Measurements from ENCODE around the gene SOX11.

DNA sequence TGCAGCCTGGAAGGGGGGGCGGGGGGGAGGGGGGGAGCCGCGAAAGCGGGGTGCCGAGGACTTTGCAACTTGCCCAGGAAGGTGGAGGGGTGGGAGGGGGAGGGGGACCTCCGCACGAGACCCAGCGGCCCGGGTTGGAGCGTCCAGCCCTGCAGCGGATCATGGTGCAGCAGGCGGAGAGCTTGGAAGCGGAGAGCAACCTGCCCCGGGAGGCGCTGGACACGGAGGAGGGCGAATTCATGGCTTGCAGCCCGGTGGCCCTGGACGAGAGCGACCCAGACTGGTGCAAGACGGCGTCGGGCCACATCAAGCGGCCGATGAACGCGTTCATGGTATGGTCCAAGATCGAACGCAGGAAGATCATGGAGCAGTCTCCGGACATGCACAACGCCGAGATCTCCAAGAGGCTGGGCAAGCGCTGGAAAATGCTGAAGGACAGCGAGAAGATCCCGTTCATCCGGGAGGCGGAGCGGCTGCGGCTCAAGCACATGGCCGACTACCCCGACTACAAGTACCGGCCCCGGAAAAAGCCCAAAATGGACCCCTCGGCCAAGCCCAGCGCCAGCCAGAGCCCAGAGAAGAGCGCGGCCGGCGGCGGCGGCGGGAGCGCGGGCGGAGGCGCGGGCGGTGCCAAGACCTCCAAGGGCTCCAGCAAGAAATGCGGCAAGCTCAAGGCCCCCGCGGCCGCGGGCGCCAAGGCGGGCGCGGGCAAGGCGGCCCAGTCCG is 540 bp downstream of the SOX11 start:
- no peak for TF ChIP-seq CREB1 (IDR thresholded peaks at IDR 0.05; ENCODE audit: low read depth)
- TF ChIP-seq, protein P1, sequence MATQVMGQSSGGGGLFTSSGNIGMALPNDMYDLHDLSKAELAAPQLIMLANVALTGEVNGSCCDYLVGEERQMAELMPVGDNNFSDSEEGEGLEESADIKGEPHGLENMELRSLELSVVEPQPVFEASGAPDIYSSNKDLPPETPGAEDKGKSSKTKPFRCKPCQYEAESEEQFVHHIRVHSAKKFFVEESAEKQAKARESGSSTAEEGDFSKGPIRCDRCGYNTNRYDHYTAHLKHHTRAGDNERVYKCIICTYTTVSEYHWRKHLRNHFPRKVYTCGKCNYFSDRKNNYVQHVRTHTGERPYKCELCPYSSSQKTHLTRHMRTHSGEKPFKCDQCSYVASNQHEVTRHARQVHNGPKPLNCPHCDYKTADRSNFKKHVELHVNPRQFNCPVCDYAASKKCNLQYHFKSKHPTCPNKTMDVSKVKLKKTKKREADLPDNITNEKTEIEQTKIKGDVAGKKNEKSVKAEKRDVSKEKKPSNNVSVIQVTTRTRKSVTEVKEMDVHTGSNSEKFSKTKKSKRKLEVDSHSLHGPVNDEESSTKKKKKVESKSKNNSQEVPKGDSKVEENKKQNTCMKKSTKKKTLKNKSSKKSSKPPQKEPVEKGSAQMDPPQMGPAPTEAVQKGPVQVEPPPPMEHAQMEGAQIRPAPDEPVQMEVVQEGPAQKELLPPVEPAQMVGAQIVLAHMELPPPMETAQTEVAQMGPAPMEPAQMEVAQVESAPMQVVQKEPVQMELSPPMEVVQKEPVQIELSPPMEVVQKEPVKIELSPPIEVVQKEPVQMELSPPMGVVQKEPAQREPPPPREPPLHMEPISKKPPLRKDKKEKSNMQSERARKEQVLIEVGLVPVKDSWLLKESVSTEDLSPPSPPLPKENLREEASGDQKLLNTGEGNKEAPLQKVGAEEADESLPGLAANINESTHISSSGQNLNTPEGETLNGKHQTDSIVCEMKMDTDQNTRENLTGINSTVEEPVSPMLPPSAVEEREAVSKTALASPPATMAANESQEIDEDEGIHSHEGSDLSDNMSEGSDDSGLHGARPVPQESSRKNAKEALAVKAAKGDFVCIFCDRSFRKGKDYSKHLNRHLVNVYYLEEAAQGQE (IDR thresholded peaks at IDR 0.05; ENCODE audit: low read depth) = no peak
- TF ChIP-seq YY1 (IDR thresholded peaks at IDR 0.05; ENCODE audit: low read depth) = no peak
- TF ChIP-seq NFIC (IDR thresholded peaks at IDR 0.05) = no peak
- TF ChIP-seq, protein P2, sequence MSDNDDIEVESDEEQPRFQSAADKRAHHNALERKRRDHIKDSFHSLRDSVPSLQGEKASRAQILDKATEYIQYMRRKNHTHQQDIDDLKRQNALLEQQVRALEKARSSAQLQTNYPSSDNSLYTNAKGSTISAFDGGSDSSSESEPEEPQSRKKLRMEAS (IDR thresholded peaks at IDR 0.05) = no peak
- no peak for TF ChIP-seq RAD21 (IDR thresholded peaks at IDR 0.05; ENCODE audit: low read depth)
- TF ChIP-seq EGR1 (IDR thresholded peaks at IDR 0.05) = no peak
- no peak for TF ChIP-seq TAF1 (IDR thresholded peaks at IDR 0.05; ENCODE audit: low read depth)
- no peak for TF ChIP-seq EP300 (IDR thresholded peaks at IDR 0.05; ENCODE audit: borderline replicate concordance)
- TF ChIP-seq CEBPB (IDR thresholded peaks at IDR 0.05) = no peak
- no peak for TF ChIP-seq TCF12 (IDR thresholded peaks at IDR 0.05; ENCODE audit: low read depth)
- no peak for TF ChIP-seq FOXM1 (IDR thresholded peaks at IDR 0.05; ENCODE audit: borderline replicate concordance, low read depth)

Measured in Ishikawa (cell line).